Osteocyte (in vitro differentiated cells): ENCODE measurements around the gene ZIC4. TPM values are rescaled to one million over a fixed set of nuclear protein-coding genes. Genes with fewer than 3 reads are reported as not detected.

Source experiments
- DNase-seq: peaks from one replicate; pipeline ENCODE4 v3.0.0; 2021; ENCODE audit warnings: mixed read lengths; ENCODE audit not compliant: unreplicated experiment; ENCODE audit errors: extremely low spot score
- H3K27ac Mint-ChIP-seq: one replicate; pipeline ENCODE4 v1.8.0; 2021; ENCODE audit warnings: mild to moderate bottlenecking, mixed read lengths; ENCODE audit not compliant: unreplicated experiment
- H3K27me3 Mint-ChIP-seq: one replicate; pipeline ENCODE4 v1.8.0; 2021; ENCODE audit warnings: mixed read lengths; ENCODE audit not compliant: unreplicated experiment
- H3K36me3 Mint-ChIP-seq: one replicate; pipeline ENCODE4 v1.8.0; 2021; ENCODE audit warnings: mixed read lengths; ENCODE audit not compliant: unreplicated experiment
- H3K4me1 Mint-ChIP-seq: one replicate; pipeline ENCODE4 v1.8.0; 2021; ENCODE audit warnings: mixed read lengths; ENCODE audit not compliant: unreplicated experiment
- H3K4me3 Mint-ChIP-seq: one replicate; pipeline ENCODE4 v1.8.0; 2021; ENCODE audit warnings: mild to moderate bottlenecking, moderate library complexity, mixed read lengths; ENCODE audit not compliant: unreplicated experiment
- H3K9me3 Mint-ChIP-seq: one replicate; pipeline ENCODE4 v1.8.0; 2021; ENCODE audit warnings: mixed read lengths; ENCODE audit not compliant: unreplicated experiment
- CTCF ChIP-seq: fragments of 200-600 bp; sonication (generic); IDR thresholded peaks from 2 replicates; pipeline ENCODE4 v1.5.0; 2021; ENCODE audit warnings: antibody characterized with exemption, mild to moderate bottlenecking, moderate library complexity
- total RNA-seq: library from RNA; stranded (reverse); gene quantifications from 2 replicates; pipeline ENCODE4 v1.2.1, GENCODE V29; 2021

ZIC4 gene
- total RNA-seq, 1 donor from 2014 or later = 8.8 TPM

GRCh38 chr3:147369661-147370123 is 36.7 kb downstream of the ZIC4 start:
- peaks cover 88% of the 10 kb centered on the region for H3K27me3 Mint-ChIP-seq
- peaks cover 2% of the 10 kb centered on the region for H3K36me3 Mint-ChIP-seq
- H3K4me1 Mint-ChIP-seq = peaks cover 24% of the 10 kb centered on the region
- no peak overlapping the region for H3K27ac Mint-ChIP-seq
- H3K4me3 Mint-ChIP-seq = peak overlapping the region; percentile 75
- TF ChIP-seq CTCF = no peak
- DNase-seq = no peak
- H3K9me3 Mint-ChIP-seq = no peaks in the 10 kb centered on the region

- DNase-seq = no peak
- Mint-ChIP-seq H3K27me3 (peaks cover 93% of the 10 kb centered on the region), H3K9me3 (no peaks in the 10 kb centered on the region), H3K36me3 (peaks cover 2% of the 10 kb centered on the region), H3K4me3 (peak overlapping the region; percentile 75), H3K4me1 (peaks cover 24% of the 10 kb centered on the region), H3K27ac (no peak overlapping the region)
- no peak for TF ChIP-seq CTCF
Observed at GRCh38 chr3:147369231-147369630, 37.1 kb downstream of the ZIC4 start.

- Mint-ChIP-seq H3K9me3 (no peaks in the 10 kb centered on the region), H3K27me3 (peaks cover 93% of the 10 kb centered on the region), H3K4me1 (peaks cover 24% of the 10 kb centered on the region), H3K4me3 (peak overlapping the region; percentile 75), H3K27ac (no peak overlapping the region), H3K36me3 (peaks cover 2% of the 10 kb centered on the region)
- no peak for TF ChIP-seq CTCF
- no peak for DNase-seq
Observed at GRCh38 chr3:147368561-147369221, 37.7 kb downstream of the ZIC4 start.

- Mint-ChIP-seq H3K27me3 (peaks cover 91% of the 10 kb centered on the region), H3K4me3 (no peak overlapping the region), H3K36me3 (peaks cover 2% of the 10 kb centered on the region), H3K27ac (no peak overlapping the region), H3K4me1 (peaks cover 24% of the 10 kb centered on the region), H3K9me3 (no peaks in the 10 kb centered on the region)
- no peak for TF ChIP-seq CTCF
- no peak for DNase-seq
Observed at GRCh38 chr3:147368151-147368550, 38.2 kb downstream of the ZIC4 start.

GRCh38 chr3:147367676-147368075 is 38.7 kb downstream of the ZIC4 start:
- TF ChIP-seq CTCF = no peak
- Mint-ChIP-seq H3K36me3 (peaks cover 2% of the 10 kb centered on the region), H3K27me3 (peaks cover 91% of the 10 kb centered on the region)

More at GRCh38 chr3:147367676-147368075, 38.7 kb downstream of the ZIC4 start:
- Mint-ChIP-seq H3K4me3 (no peak overlapping the region), H3K4me1 (peaks cover 24% of the 10 kb centered on the region), H3K9me3 (no peaks in the 10 kb centered on the region), H3K27ac (no peak overlapping the region)
- DNase-seq = no peak
